GM12892 (cell line): ENCODE measurements around the gene NOL4L.

Experiments
- POLR2A ChIP-seq: IDR thresholded peaks from 2 replicates; pipeline ENCODE4 v1.6.1; 2011; ENCODE audit warnings: low read depth, low read length, control low read depth
- POLR2AphosphoS5 ChIP-seq: IDR thresholded peaks from 2 replicates; pipeline ENCODE4 v1.6.1; 2011; ENCODE audit warnings: low read depth, low read length, control low read depth
- TAF1 ChIP-seq: IDR thresholded peaks from 2 replicates; pipeline ENCODE4 v1.6.1; 2011; ENCODE audit warnings: low read depth, mild to moderate bottlenecking, control low read depth, low read length, borderline replicate concordance

GRCh38 chr20:32544260-32544722 is 40.8 kb downstream of the NOL4L start:
- TF ChIP-seq POLR2A (no peak), TAF1 (no peak), POLR2AphosphoS5 (no peak)
